ENCODE data around the gene ZFP64.

DNA sequence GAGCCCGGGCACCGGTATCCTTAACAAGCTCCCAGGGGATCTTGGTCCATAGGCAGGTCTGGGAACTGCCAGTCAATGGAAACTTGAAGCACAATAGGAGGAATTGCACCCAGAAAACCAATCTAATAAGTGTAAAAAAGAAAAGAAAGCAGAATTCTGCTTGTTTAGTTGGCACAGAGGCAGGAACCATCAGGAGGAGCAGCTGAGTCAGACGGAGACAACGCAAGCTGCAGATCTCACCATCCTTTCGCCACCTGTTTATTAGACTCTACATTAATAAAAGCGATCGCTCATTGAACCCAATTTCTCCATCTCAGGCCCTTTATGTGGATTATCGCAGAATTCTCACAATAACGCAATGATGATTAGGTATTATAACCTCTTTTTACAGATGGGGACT lies 9.8 kb downstream of the ZFP64 start:
- TF ChIP-seq, protein P1, sequence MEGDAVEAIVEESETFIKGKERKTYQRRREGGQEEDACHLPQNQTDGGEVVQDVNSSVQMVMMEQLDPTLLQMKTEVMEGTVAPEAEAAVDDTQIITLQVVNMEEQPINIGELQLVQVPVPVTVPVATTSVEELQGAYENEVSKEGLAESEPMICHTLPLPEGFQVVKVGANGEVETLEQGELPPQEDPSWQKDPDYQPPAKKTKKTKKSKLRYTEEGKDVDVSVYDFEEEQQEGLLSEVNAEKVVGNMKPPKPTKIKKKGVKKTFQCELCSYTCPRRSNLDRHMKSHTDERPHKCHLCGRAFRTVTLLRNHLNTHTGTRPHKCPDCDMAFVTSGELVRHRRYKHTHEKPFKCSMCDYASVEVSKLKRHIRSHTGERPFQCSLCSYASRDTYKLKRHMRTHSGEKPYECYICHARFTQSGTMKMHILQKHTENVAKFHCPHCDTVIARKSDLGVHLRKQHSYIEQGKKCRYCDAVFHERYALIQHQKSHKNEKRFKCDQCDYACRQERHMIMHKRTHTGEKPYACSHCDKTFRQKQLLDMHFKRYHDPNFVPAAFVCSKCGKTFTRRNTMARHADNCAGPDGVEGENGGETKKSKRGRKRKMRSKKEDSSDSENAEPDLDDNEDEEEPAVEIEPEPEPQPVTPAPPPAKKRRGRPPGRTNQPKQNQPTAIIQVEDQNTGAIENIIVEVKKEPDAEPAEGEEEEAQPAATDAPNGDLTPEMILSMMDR (IDR thresholded peaks at IDR 0.05), result no peak
- TF ChIP-seq SIN3A (IDR thresholded peaks at IDR 0.05; ENCODE audit: borderline replicate concordance, insufficient read depth, low read depth, low read length) (no peak), POLR2AphosphoS5 (IDR thresholded peaks at IDR 0.05; ENCODE audit: low read depth, low read length) (no peak), TCF7L2 (IDR thresholded peaks at IDR 0.05; ENCODE audit: low read depth, low read length) (no peak)
- TF ChIP-seq, protein P2, sequence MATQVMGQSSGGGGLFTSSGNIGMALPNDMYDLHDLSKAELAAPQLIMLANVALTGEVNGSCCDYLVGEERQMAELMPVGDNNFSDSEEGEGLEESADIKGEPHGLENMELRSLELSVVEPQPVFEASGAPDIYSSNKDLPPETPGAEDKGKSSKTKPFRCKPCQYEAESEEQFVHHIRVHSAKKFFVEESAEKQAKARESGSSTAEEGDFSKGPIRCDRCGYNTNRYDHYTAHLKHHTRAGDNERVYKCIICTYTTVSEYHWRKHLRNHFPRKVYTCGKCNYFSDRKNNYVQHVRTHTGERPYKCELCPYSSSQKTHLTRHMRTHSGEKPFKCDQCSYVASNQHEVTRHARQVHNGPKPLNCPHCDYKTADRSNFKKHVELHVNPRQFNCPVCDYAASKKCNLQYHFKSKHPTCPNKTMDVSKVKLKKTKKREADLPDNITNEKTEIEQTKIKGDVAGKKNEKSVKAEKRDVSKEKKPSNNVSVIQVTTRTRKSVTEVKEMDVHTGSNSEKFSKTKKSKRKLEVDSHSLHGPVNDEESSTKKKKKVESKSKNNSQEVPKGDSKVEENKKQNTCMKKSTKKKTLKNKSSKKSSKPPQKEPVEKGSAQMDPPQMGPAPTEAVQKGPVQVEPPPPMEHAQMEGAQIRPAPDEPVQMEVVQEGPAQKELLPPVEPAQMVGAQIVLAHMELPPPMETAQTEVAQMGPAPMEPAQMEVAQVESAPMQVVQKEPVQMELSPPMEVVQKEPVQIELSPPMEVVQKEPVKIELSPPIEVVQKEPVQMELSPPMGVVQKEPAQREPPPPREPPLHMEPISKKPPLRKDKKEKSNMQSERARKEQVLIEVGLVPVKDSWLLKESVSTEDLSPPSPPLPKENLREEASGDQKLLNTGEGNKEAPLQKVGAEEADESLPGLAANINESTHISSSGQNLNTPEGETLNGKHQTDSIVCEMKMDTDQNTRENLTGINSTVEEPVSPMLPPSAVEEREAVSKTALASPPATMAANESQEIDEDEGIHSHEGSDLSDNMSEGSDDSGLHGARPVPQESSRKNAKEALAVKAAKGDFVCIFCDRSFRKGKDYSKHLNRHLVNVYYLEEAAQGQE (IDR thresholded peaks at IDR 0.05; ENCODE audit: insufficient read depth in 1 of 2, low read depth in 2 of 2, low read length in 1 of 2), result no peak
